Measurements from ENCODE around the gene HELZ. TPM values are rescaled to one million over a fixed set of nuclear protein-coding genes. Genes with fewer than 3 reads are reported as not detected.

The HELZ gene
- total and polyA plus RNA-seq, 2 of the 8 experiments (the other 6 are each of a cell fraction or from before 2014, with no cell fraction given) = 10.0 to 48.7 TPM

- no peak for TF ChIP-seq E2F6 (IDR thresholded peaks at IDR 0.05)
- no peak for TF ChIP-seq POU5F1 (IDR thresholded peaks at IDR 0.05; ENCODE audit: low read depth, low read length)
- no peak for TF ChIP-seq POLR2AphosphoS5 (IDR thresholded peaks at IDR 0.05; ENCODE audit: low read depth, low read length)
- no peak for TF ChIP-seq GABPA (IDR thresholded peaks at IDR 0.05; ENCODE audit: borderline replicate concordance, insufficient read depth, low read length)
- TF ChIP-seq SUZ12 (IDR thresholded peaks at IDR 0.05; ENCODE audit: low read length) = no peak
These were observed 40.4 kb upstream of the HELZ start (continued) for GRCh38 chr17:67285360-67285759.
